GM12873 (cell line): ENCODE results near the gene RIIAD1.

Experiments
- TF ChIP-seq, protein P1 (sequence below): IDR thresholded peaks from 2 replicates; pipeline ENCODE4 v1.5.1; 2012; ENCODE audit warnings: low read depth, mild to moderate bottlenecking, moderate library complexity, low read length, control low read depth; ENCODE audit not compliant: insufficient read depth; ENCODE audit errors: missing control alignments

RIIAD1 gene, protein sequence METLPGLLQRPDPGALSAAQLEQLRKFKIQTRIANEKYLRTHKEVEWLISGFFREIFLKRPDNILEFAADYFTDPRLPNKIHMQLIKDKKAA

DNA sequence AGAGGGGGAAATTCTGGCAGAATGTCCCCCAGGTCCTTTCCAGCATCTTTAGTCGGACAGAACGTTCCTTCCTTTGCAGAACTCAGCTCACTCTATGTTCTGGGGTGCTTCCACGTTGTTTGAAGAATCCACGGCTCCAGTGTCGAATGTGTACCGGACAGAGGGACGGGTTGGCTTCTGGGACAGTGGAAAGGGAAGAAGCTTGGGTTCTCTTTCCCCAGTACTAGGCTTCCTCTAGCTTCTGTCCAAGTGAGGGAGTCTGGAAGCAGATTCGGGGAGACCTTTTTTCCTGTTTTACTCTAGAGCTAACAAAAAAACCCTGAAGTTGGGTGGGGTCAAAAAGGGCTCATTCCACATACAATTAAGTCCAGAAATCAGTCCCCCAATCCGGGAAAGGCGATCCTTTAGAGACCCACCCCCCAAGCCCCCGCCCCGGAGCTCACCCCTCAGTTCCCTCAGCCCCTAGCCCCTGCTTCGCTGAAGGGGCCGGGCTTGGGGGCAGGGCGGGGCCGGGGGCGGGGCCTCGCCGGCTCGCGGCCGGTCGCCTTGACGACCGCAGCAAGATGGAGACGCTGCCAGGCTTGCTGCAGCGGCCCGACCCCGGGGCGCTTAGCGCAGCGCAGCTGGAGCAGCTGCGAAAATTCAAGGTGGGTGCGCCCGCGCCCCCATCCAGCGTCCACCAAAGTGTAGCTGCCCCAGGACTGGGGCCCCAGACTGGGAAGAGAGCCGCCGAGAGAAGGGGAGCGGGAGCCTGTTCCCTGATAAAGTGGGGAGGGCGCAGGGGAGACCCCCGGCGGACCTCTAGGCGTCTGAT is at the start of gene RIIAD1:
TSS of gene RIIAD1 (plus strand) at position 549 of the 814 bp plus-strand sequence. CDS start at position 564, 15 bp downstream.
- TF ChIP-seq, protein P1, sequence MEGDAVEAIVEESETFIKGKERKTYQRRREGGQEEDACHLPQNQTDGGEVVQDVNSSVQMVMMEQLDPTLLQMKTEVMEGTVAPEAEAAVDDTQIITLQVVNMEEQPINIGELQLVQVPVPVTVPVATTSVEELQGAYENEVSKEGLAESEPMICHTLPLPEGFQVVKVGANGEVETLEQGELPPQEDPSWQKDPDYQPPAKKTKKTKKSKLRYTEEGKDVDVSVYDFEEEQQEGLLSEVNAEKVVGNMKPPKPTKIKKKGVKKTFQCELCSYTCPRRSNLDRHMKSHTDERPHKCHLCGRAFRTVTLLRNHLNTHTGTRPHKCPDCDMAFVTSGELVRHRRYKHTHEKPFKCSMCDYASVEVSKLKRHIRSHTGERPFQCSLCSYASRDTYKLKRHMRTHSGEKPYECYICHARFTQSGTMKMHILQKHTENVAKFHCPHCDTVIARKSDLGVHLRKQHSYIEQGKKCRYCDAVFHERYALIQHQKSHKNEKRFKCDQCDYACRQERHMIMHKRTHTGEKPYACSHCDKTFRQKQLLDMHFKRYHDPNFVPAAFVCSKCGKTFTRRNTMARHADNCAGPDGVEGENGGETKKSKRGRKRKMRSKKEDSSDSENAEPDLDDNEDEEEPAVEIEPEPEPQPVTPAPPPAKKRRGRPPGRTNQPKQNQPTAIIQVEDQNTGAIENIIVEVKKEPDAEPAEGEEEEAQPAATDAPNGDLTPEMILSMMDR = no peak

DNA sequence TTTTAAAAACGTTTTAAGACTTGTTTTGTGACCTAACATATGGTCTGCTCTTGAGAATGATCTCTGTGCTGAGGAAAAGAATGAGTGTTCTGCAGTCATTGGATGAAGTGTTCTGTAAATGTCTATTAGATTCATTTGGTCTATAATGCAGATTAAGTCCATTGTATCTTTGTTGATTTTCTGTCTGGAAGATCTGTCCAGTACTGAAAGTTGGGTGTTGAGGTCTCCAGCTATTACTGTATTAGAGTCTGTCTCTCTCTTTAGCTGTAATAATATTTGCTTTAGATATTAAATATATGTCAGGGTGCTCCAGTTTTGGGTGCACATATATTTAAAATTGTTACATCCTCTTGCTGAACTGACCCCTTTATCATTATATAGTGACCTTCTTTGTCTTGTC is 47.9 kb upstream of the RIIAD1 start:
- TF ChIP-seq, protein P1 = no peak

DNA sequence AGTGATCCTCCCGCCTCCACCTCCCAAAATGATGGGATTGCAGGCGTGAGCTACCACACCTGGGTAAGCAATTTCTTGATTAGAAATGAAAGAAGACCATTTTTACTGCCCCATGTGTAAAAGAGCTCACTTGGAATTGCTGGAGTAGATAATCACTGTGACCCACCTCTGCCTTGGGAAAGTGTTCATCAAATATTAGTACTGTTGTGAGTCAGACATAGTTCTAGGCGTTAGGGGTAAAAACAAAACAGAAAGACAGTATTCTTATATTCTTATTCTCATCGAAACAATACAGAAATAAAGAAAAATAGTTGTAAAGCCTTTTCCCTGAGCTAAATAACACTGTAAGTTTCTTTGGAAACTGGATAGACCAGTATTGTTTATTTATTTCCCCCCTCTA is 40.9 kb upstream of the RIIAD1 start:
- TF ChIP-seq, protein P1 = no peak

DNA sequence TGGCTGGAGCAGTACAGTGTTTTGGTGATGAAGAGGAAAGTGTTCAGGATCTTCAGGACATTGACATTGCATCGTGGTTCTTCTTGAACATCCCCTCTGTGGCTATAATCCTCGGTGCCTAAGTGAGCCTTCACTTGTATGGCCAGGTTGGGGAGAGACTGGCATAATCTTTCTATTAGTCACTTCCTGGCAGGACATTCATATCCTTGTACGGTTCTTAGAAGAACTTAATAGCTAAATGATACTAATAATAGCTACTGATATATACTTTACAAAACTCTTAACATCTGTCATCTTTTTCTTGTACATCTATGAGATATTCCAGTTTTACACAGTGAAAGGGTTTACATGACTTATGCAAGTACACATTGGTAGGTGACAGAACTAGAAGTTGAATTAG is 40.5 kb upstream of the RIIAD1 start:
- TF ChIP-seq, protein P1 = no peak

DNA sequence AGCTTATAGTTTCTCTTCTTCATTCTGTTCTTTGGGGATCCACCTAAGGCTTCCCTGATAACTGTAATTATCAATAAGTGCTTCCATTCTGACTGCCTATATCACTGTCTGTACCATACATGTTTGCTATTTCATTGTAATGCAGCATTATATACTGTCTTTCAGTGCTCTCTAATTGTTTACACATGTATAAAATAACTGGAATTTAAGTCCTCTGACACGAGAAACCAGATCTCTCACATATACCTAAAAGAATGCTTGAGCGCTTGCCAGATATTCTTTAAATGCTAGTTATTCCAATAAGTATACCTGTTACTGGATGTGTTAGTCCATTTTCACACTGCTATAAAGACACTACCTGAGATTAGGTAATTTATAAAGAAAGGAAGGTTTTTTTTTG is 39.4 kb upstream of the RIIAD1 start:
- TF ChIP-seq, protein P1 = no peak

DNA sequence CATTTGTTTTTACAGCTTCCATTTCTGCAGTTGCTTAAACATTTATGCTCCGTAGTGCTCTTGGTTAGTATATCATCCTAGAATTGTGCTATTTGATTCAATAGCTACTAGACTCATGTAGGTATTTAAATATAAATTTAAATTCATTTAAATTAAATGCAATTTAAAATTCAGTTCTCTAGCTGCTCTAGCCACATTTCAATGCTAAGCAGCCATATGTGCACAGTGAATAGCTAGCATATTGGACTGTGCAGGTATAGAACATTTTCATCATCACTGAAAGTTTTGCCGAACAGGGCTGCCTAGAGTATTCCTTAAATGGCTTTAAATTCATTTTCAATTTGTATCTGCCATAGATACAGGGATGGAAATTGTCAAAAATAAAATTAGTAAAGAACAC is 37.2 kb upstream of the RIIAD1 start:
- TF ChIP-seq, protein P1 = no peak

DNA sequence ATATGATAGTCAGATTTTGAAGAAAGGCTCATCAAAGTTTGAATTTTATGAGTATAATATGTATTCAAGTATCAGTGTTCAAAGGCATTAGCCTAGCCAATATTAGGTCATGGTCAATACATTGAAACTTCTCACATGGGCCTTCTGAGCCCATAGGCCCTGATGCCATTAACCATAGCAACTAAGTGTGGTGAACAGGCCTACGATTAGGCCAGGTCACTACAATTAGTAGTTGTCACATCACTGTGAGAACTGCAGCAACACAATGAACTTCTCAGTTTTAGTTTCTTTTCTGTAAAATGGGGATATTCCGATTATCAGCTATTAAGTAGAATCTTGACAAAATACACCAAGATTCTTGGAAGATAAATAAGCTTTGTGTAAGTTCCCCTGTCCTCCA is 34.8 kb upstream of the RIIAD1 start:
- TF ChIP-seq, protein P1 = no peak
